Mesothelial cell of epicardium (in vitro differentiated cells): ENCODE data around the gene STKLD1. TPM values are rescaled to one million over a fixed set of nuclear protein-coding genes. Genes with fewer than 3 reads are reported as not detected.

Source experiments
- DNase-seq, 2 experiments: peaks; one replicate each; pipeline ENCODE4 v3.0.0; 2021; ENCODE audit warnings: low spot score in 2 of 2; ENCODE audit not compliant: unreplicated experiment in 2 of 2
- H3K27ac Mint-ChIP-seq: 2 replicates; pipeline ENCODE4 v1.8.0; 2021; ENCODE audit warnings: mixed read lengths
- H3K27me3 Mint-ChIP-seq: 2 replicates; pipeline ENCODE4 v1.8.0; 2021; ENCODE audit warnings: low read depth, mixed read lengths
- H3K36me3 Mint-ChIP-seq: 2 replicates; pipeline ENCODE4 v1.8.0; 2021; ENCODE audit warnings: mixed read lengths
- H3K4me1 Mint-ChIP-seq: 2 replicates; pipeline ENCODE4 v1.8.0; 2021; ENCODE audit warnings: mixed read lengths
- H3K4me3 Mint-ChIP-seq: 2 replicates; pipeline ENCODE4 v1.8.0; 2021; ENCODE audit warnings: mild to moderate bottlenecking, moderate library complexity, mixed read lengths
- H3K9me3 Mint-ChIP-seq: 2 replicates; pipeline ENCODE4 v1.8.0; 2021; ENCODE audit warnings: mixed read lengths
- total RNA-seq: library from RNA; stranded (reverse); gene quantifications from 3 replicates; pipeline ENCODE4 v1.2.1, GENCODE V29; 2021
- TF ChIP-seq, protein P1 (sequence below): fragments of 200-600 bp; sonication (generic); IDR thresholded peaks from one replicate; pipeline ENCODE4 v1.5.0; 2021; ENCODE audit warnings: antibody characterized with exemption; ENCODE audit not compliant: unreplicated experiment

Gene STKLD1
- total RNA-seq, 1 donor from 2014 or later, result 6.7 TPM

DNA sequence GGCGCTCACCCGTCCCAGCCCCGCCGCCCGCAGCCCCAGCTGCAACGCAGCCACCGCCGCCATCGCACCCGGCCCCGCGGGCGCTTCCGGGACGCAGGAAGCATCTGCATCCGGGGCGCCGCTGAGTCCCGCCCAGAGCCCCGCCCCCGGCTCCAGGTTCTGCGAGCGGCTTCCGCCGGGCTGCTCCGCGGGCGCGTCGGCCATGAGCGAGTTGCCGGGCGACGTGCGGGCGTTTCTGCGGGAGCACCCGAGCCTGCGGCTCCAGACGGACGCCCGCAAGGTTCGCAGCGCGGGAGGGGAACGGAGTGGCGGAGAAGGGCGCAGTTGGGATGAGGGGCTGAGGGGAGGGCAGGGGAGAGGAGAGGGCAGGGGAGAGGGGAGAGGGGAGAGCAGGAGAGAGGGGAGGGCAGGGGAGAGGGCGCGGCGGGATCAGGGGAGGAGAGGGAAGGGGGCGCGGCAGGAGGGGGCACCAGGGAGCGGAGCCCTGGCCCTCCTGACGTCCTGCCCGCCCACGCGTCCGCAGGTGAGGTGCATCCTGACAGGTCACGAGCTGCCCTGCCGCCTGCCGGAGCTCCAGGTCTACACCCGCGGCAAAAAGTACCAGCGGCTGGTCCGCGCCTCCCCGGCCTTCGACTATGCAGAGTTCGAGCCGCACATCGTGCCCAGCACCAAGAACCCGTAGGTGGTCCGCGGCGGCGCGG is 19.6 kb upstream of the STKLD1 start, which contains the start of the genes SURF1 and SURF2:
Gene SURF1 (minus strand): TSS at position 97 of the 701 bp plus-strand sequence. CDS start 34 bp downstream, at position 63.
Gene SURF2 (plus strand): TSS at position 160 of the 701 bp plus-strand sequence. CDS start 43 bp downstream, at position 203.
- TF ChIP-seq, protein P1, sequence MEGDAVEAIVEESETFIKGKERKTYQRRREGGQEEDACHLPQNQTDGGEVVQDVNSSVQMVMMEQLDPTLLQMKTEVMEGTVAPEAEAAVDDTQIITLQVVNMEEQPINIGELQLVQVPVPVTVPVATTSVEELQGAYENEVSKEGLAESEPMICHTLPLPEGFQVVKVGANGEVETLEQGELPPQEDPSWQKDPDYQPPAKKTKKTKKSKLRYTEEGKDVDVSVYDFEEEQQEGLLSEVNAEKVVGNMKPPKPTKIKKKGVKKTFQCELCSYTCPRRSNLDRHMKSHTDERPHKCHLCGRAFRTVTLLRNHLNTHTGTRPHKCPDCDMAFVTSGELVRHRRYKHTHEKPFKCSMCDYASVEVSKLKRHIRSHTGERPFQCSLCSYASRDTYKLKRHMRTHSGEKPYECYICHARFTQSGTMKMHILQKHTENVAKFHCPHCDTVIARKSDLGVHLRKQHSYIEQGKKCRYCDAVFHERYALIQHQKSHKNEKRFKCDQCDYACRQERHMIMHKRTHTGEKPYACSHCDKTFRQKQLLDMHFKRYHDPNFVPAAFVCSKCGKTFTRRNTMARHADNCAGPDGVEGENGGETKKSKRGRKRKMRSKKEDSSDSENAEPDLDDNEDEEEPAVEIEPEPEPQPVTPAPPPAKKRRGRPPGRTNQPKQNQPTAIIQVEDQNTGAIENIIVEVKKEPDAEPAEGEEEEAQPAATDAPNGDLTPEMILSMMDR, result no peak
- Mint-ChIP-seq H3K27me3 (no peaks in the 10 kb centered on the region), H3K36me3 (peaks cover 13% of the 10 kb centered on the region), H3K4me3 (peak within 1 kb of the TSS; percentile 88), H3K9me3 (no peaks in the 10 kb centered on the region), H3K4me1 (peaks cover 3% of the 10 kb centered on the region), H3K27ac (peak within 1 kb of the TSS; percentile 88)
- DNase-seq, result peak; percentile 81 to 92

DNA sequence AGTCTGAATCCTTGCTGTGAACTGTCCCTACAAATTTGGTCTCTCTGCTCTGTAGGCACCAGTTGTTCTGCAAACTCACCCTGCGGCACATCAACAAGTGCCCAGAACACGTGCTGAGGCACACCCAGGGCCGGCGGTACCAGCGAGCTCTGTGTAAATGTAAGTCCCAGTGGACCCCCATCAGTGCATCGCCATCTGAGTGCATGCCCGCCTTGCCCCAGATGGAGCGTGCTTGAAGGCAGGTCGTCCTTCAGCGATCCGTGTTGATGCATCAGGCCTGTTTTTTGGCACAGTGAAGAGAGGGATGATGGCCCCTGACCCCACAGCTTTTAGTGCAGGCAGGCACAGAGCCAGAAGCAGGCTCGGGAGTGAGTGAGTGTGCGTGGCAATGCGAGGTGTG is 18.5 kb upstream of the STKLD1 start:
- Mint-ChIP-seq H3K4me3 (peak overlapping the region; percentile 71), H3K36me3 (peaks cover 15% of the 10 kb centered on the region), H3K27ac (no peak overlapping the region), H3K4me1 (peaks cover 3% of the 10 kb centered on the region), H3K27me3 (no peaks in the 10 kb centered on the region), H3K9me3 (no peaks in the 10 kb centered on the region)
- TF ChIP-seq, protein P1, result no peak
- DNase-seq, result no peak

DNA sequence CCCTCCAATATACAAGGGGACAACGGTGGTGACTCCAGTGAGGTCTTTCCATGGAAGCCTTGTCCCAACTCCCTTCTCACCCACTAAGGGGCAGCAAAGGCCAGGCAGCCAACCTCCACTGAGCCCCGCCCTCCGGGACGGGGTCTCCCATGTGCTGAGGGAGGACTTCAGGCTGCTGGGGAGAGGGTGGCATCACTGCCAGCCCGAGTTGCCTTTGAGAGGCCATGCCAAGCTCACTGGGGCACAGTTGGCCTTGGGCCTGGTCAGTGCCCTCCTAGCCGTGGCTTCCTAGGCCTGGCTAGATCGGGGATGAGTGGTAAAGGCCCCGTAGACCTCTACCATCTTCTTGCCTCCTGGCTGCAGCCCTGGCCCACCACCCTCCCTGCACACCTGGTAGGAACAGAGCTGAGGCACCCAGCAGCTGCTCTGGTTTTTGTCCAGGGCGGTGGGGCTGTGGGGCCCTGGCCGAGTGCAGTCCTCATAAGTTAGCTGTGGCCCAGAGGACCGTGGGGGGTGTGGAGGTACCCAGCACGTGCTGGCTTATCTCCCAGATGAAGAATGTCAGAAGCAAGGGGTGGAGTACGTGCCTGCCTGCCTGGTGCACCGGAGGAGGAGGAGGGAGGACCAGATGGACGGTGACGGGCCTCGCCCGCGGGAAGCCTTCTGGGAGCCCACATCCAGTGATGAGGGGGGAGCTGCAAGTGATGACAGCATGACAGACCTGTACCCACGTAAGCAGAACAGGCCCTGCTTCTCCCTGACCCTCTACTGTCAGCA is 16.6 kb upstream of the STKLD1 start:
- peaks cover 22% of the 10 kb centered on the region for H3K36me3 Mint-ChIP-seq
- peak overlapping the region; percentile 43 for H3K4me3 Mint-ChIP-seq
- peaks cover 3% of the 10 kb centered on the region for H3K4me1 Mint-ChIP-seq
- no peaks in the 10 kb centered on the region for H3K9me3 Mint-ChIP-seq
- no peaks in the 10 kb centered on the region for H3K27me3 Mint-ChIP-seq
- TF ChIP-seq, protein P1, result no peak
- no peak overlapping the region for H3K27ac Mint-ChIP-seq
- no peak for DNase-seq

DNA sequence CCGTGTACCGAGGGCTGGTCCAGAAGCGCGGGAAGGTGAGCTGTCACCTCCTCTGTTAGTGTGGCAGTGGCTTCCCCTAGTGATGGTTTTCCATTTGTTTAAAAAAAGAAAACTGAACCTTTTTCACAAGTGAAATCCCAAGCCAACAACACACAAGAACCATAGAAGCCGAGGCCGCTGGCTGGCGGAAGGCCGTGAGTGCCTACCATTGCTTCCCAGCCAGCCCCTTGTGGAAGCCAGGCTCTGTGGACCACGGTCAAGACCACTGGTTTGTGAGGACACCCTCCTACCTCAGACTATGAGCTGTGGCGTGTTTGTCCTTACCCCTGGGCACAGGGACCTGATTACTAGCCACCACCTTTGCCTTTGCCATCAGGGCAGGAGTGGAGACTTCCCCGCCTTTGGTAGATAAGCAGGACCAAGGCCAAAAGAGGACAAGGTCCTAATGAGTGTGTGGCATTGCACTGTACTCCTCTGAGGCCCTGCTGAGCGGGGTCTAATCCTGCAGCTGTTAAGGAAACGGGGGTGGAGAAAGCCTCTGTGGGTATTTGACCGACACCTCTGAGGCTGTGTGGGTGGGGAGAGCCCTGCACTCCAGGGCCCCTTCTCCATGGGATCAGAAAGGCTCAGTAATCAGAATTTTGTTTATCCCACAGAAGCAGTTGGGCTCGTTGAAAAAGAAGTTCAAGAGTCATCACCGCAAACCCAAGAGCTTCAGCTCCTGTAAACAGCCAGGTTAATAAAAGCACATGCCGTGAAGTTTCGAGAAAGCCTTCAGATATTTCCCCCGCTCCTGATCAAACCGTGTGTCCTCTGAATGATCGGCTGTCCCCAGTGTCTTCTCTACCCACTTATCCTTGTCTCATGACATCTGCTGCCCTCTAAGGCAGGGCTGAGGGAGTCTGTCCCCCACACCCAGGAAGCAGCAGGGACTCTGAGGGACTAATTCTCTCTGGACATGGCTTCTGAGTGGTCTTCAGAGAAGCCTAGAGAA is 15.5 kb upstream of the STKLD1 start:
- no peaks in the 10 kb centered on the region for H3K9me3 Mint-ChIP-seq
- TF ChIP-seq, protein P1, result no peak
- H3K27ac Mint-ChIP-seq, result no peak overlapping the region
- H3K36me3 Mint-ChIP-seq, result peaks cover 25% of the 10 kb centered on the region
- H3K4me3 Mint-ChIP-seq, result no peak overlapping the region
- no peak for DNase-seq
- H3K27me3 Mint-ChIP-seq, result no peaks in the 10 kb centered on the region
- H3K4me1 Mint-ChIP-seq, result peaks cover 3% of the 10 kb centered on the region

DNA sequence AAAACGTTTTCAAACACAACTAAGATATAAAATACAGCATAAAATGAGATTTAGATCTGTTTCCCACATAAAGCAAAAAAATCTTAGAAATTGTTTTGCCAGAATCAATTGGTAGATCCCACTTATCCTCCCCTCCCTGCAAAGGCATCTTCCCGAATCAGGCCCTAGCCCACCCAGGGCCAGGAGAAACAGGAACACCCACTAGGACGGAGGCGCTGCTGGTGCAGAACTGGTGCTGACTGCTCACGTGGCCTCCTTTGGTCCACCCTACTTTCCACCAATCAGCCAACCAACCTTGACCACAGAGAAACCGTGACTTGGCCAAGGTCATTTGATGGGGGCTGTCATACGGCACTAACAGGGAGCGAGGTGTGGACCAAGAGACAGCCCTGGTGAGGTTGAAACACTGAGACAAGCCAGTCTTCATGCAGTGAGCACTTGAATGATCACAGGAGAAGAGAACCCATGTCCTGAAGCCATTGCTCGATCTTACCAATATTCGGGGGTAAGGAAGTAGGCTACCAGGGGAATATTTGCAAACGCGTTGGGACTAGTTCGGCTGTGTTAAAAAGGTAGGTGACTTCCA is 14.6 kb upstream of the STKLD1 start:
- H3K9me3 Mint-ChIP-seq, result no peaks in the 10 kb centered on the region
- no peak for DNase-seq
- peak overlapping the region; percentile 39 for H3K27ac Mint-ChIP-seq
- H3K36me3 Mint-ChIP-seq, result peaks cover 25% of the 10 kb centered on the region
- H3K4me3 Mint-ChIP-seq, result no peak overlapping the region
- H3K4me1 Mint-ChIP-seq, result peaks cover 3% of the 10 kb centered on the region
- no peaks in the 10 kb centered on the region for H3K27me3 Mint-ChIP-seq
- TF ChIP-seq, protein P1, result no peak
